ENCODE measurements around the gene USP13. TPM values are rescaled to one million over a fixed set of nuclear protein-coding genes. Genes with fewer than 3 reads are reported as not detected.
A peak's percentile ranks its signal among the peaks of the same experiment; 100 is the strongest.

The USP13 gene
- total and polyA plus RNA-seq, 2 of the 13 experiments (the other 11 are each of a cell fraction or from before 2014, with no cell fraction given), result 15.9 to 36.7 TPM

GRCh38 chr3:179604321-179605078, 48.3 kb upstream of the USP13 start, which contains the start of the genes MRPL47 and NDUFB5 (continued):
- TF ChIP-seq GATA4 (IDR thresholded peaks at IDR 0.05; ENCODE audit: borderline replicate concordance, low read depth) (peak; percentile 65; the same call in 1 of the 2 replicates), NFAT5 (CRISPR knock-in tag; IDR thresholded peaks at IDR 0.05) (peak; percentile 38; the same call in 1 of the 2 replicates), PITX1 (CRISPR knock-in tag; IDR thresholded peaks at IDR 0.05) (no peak; the same call in 1 of the 2 replicates), MAFG (CRISPR knock-in tag; IDR thresholded peaks at IDR 0.05) (no peak), ZNF609 (CRISPR knock-in tag; IDR thresholded peaks at IDR 0.05; ENCODE audit: borderline replicate concordance) (no peak), ZNF512 (CRISPR knock-in tag; IDR thresholded peaks at IDR 0.05) (no peak), ZMAT5 (CRISPR knock-in tag; IDR thresholded peaks at IDR 0.05; ENCODE audit: borderline replicate concordance, low read depth) (no peak), SP1 (IDR thresholded peaks at IDR 0.05) (no peak), SP1 (CRISPR knock-in tag; IDR thresholded peaks at IDR 0.05) (peak; percentile 46; the same call in 1 of the 2 replicates), ZMYM3 (CRISPR knock-in tag; IDR thresholded peaks at IDR 0.05) (peak; percentile 40; the same call in 1 of the 2 replicates), CENPX (CRISPR knock-in tag; IDR thresholded peaks at IDR 0.05) (no peak)

Data from HepG2 (cell line).